Kidney tubule cell (primary cell): ENCODE data around the gene ZFP36.

Source experiments
- DNase-seq: peaks from one replicate; pipeline ENCODE4 v3.0.0-alpha.2; 2018; ENCODE audit warnings: low spot score

The ZFP36 gene

GRCh38 chr19:39419003-39419402 is 12.4 kb downstream of the ZFP36 start:
- no peak for DNase-seq

GRCh38 chr19:39420769-39421168 is 14.1 kb downstream of the ZFP36 start:
- DNase-seq = no peak

GRCh38 chr19:39422020-39422419 is 15.4 kb downstream of the ZFP36 start:
- DNase-seq = no peak

- DNase-seq = no peak
These were observed 16.8 kb downstream of the ZFP36 start for GRCh38 chr19:39423258-39424086.

- DNase-seq = no peak
These were observed 18.3 kb downstream of the ZFP36 start for GRCh38 chr19:39424934-39425333.

GRCh38 chr19:39425744-39426143 is 19.1 kb downstream of the ZFP36 start:
- DNase-seq = no peak

GRCh38 chr19:39426170-39426569 is 19.5 kb downstream of the ZFP36 start:
- no peak for DNase-seq

GRCh38 chr19:39427707-39428106 is 21.1 kb downstream of the ZFP36 start:
- DNase-seq = no peak

GRCh38 chr19:39428283-39429112 is 21.9 kb downstream of the ZFP36 start:
- DNase-seq = peak; percentile 82

- DNase-seq = peak; percentile 63
These were observed 24.3 kb downstream of the ZFP36 start for GRCh38 chr19:39430675-39431593.

GRCh38 chr19:39432677-39433025 is 26.0 kb downstream of the ZFP36 start:
- DNase-seq = no peak

- no peak for DNase-seq
These were observed 26.9 kb downstream of the ZFP36 start for GRCh38 chr19:39433480-39434079.

GRCh38 chr19:39434123-39435076 is 27.8 kb downstream of the ZFP36 start:
- DNase-seq = peak; percentile 35

GRCh38 chr19:39435499-39436349 is 29.1 kb downstream of the ZFP36 start, which contains the start of gene RPS16:
TSS of gene RPS16 (minus strand) at chr19:39435949. CDS start at chr19:39435895, 54 bp downstream.
- DNase-seq = peak; percentile 98

GRCh38 chr19:39436350-39436716 is 29.7 kb downstream of the ZFP36 start:
- no peak for DNase-seq

- DNase-seq = peak; percentile 82
These were observed 31.8 kb downstream of the ZFP36 start for GRCh38 chr19:39438270-39438934.

GRCh38 chr19:39444598-39445195 is 38.0 kb downstream of the ZFP36 start:
- DNase-seq = peak; percentile 30
